K562 (cell line): ENCODE measurements around the gene GOLIM4. TPM values are rescaled to one million over a fixed set of nuclear protein-coding genes. Genes with fewer than 3 reads are reported as not detected.

Source experiments
- ATAC-seq: fragments of 200-7000 bp; cut with Tn5 transposase; 3 replicates; pipeline ENCODE4 v1.9.1; 2020; ENCODE audit warnings: moderate library complexity
- BruUV-seq: library from RNA; stranded (reverse); fragments of 400-500 nt; replicated peaks from 2 replicates; lab custom pipeline; 2021; lab: Mats Ljungman, UMichigan
- CTCF ChIA-PET: fragments of 300-600 bp; formaldehyde crosslinking; extraction: SDS; loops from one replicate; lab custom pipeline; 2021; ENCODE audit warnings: low intra/inter-chr PET ratio; lab: Yijun Ruan, JAX
- POLR2A ChIA-PET: fragments of 300-600, 350-650 bp; sonication (Branson Sonifier 250); formaldehyde crosslinking; extraction: SDS; loops from one replicate; lab custom pipeline; 2021; ENCODE audit warnings: antibody characterized with exemption, inconsistent platforms; lab: Yijun Ruan, JAX
- DNase-seq, 4 experiments: peaks; one replicate each; pipeline versions ENCODE4 v3.0.0 to v3.0.0-alpha.2; 2011 to 2018; ENCODE audit warnings: low spot score in 3 of 4, mixed read lengths in 3 of 4; ENCODE audit errors: extremely low read depth in 1 of 4
- FAIRE-seq: peaks from 2 replicates; lab custom pipeline; 2011; peaks lifted over from hg19 to GRCh38; lab: Jason Lieb, UNC
- H2AFZ ChIP-seq: 2 replicates; pipeline ENCODE4 v1.6.0; 2011; ENCODE audit warnings: low read depth, low read length, control low read depth, inconsistent platforms
- H3K27ac ChIP-seq: fragments of 200-600 bp; 3 replicates; pipeline ENCODE4 v1.8.0; 2011; ENCODE audit warnings: low read depth, mild to moderate bottlenecking, control low read depth, inconsistent platforms, low read length, moderate library complexity, mixed read lengths; ENCODE audit errors: extremely low read depth
- H3K27me3 ChIP-seq, 2 experiments: fragments of 300-600 bp in 1 of 2; 2 replicates in 1 of 2; 3 replicates in 1 of 2; pipeline versions ENCODE4 v1.6.0 to v1.8.0; 2011; ENCODE audit warnings: inconsistent platforms in 2 of 2, low read length in 2 of 2, mild to moderate bottlenecking in 1 of 2, mixed read lengths in 1 of 2, moderate library complexity in 1 of 2; ENCODE audit not compliant: control insufficient read depth in 2 of 2, insufficient read depth in 2 of 2
- H3K36me3 ChIP-seq: fragments of 300-600 bp; 3 replicates; pipeline ENCODE4 v1.8.0; 2011; ENCODE audit warnings: mild to moderate bottlenecking, low read length, inconsistent platforms; ENCODE audit not compliant: control insufficient read depth, insufficient read depth
- H3K4me1 ChIP-seq, 2 experiments: fragments of 200-600 bp in 1 of 2; replicated peaks in 1 of 2; 2 replicates in 1 of 2; 3 replicates in 1 of 2; pipeline versions ENCODE4 v1.5.1 to v1.8.0; 2011; ENCODE audit warnings: inconsistent platforms in 2 of 2, low read length in 2 of 2, mild to moderate bottlenecking in 1 of 2, mixed read lengths in 1 of 2, moderate library complexity in 1 of 2; ENCODE audit not compliant: control insufficient read depth in 2 of 2, insufficient read depth in 2 of 2
- H3K4me2 ChIP-seq: 2 replicates; pipeline ENCODE4 v1.6.1; 2011; ENCODE audit warnings: low read length, control low read depth, inconsistent platforms, mixed read lengths; ENCODE audit not compliant: insufficient read depth
- H3K4me3 ChIP-seq: fragments of 200-600 bp; sonication (generic), shearing (Covaris generic); 2 replicates; pipeline ENCODE4 v1.5.1; 2016; ENCODE audit warnings: control low read depth, inconsistent platforms
- H3K79me2 ChIP-seq: fragments of 200-600 bp; 3 replicates; pipeline ENCODE4 v1.8.0; 2011; ENCODE audit warnings: low read length, inconsistent platforms; ENCODE audit not compliant: control insufficient read depth, insufficient read depth
- H3K9ac ChIP-seq, 2 experiments: 2 replicates each; pipeline versions ENCODE4 v1.6.0 to v1.6.1; 2011; ENCODE audit warnings: low read depth in 2 of 2, low read length in 2 of 2, control low read depth in 1 of 2, inconsistent platforms in 1 of 2, mild to moderate bottlenecking in 1 of 2, mixed read lengths in 1 of 2; ENCODE audit not compliant: insufficient read depth in 1 of 2
- H3K9me1 ChIP-seq: one replicate; pipeline ENCODE4 v1.6.0; 2011; ENCODE audit warnings: inconsistent platforms, mild to moderate bottlenecking, low read length, moderate library complexity; ENCODE audit not compliant: control insufficient read depth, insufficient read depth
- H3K9me3 ChIP-seq: replicated peaks from 2 replicates; pipeline ENCODE4 v1.5.1; 2011; ENCODE audit warnings: low read depth, low read length, inconsistent platforms; ENCODE audit not compliant: control insufficient read depth, insufficient read depth
- H4K20me1 ChIP-seq: replicated peaks from 2 replicates; pipeline ENCODE4 v1.6.1; 2011; ENCODE audit warnings: low read length, inconsistent platforms, mixed read lengths; ENCODE audit not compliant: control insufficient read depth, insufficient read depth
- BRCA1 ChIP-seq, 2 experiments: fragments of 450-650 bp in 1 of 2; sonication (generic) in 1 of 2; formaldehyde crosslinking in 1 of 2; IDR thresholded peaks; 2 replicates each; pipeline versions ENCODE4 v1.5.0 to v1.6.1; 2017 to 2020; ENCODE audit warnings: mild to moderate bottlenecking in 1 of 2, missing genetic modification reagents in 1 of 2
- ESRRA ChIP-seq: fragments of 450-650 bp; IDR thresholded peaks from 2 replicates; pipeline ENCODE4 v1.6.1; 2014; ENCODE audit warnings: low read depth, mild to moderate bottlenecking, moderate library complexity, borderline replicate concordance
- HMBOX1 ChIP-seq: sonication (generic); IDR thresholded peaks from 2 replicates; pipeline ENCODE4 v1.6.1; 2016
- JUND ChIP-seq, 2 experiments: IDR thresholded peaks; 2 replicates in 1 of 2; 3 replicates in 1 of 2; pipeline ENCODE4 v1.6.1; 2011; ENCODE audit warnings: borderline replicate concordance in 2 of 2, low read depth in 2 of 2, low read length in 2 of 2, improper control_type of control experiment in 1 of 2, missing biosample characterization in 1 of 2, missing genetic modification characterization in 1 of 2, missing genetic modification reagents in 1 of 2
- KDM1A ChIP-seq, 2 experiments: fragments of 450-650 bp; IDR thresholded peaks; 2 replicates each; pipeline ENCODE4 v1.6.1; 2016; ENCODE audit warnings: mild to moderate bottlenecking in 2 of 2
- NR2C1 ChIP-seq, 2 experiments: fragments of 450-650 bp; IDR thresholded peaks; 2 replicates each; pipeline ENCODE4 v1.6.1; 2017; ENCODE audit warnings: mild to moderate bottlenecking in 2 of 2, antibody characterized with exemption in 1 of 2, inconsistent platforms in 1 of 2, missing compliant biosample characterization in 1 of 2, missing genetic modification characterization in 1 of 2
- NR2C2 ChIP-seq, 2 experiments: fragments of 200-800 bp in 1 of 2; sonication (Bioruptor generic) in 1 of 2; sonication (generic) in 1 of 2; formaldehyde crosslinking in 1 of 2; IDR thresholded peaks; 2 replicates each; pipeline versions ENCODE4 v1.6.1 to v1.8.0; 2016 to 2022; ENCODE audit warnings: mild to moderate bottlenecking in 1 of 2, missing compliant biosample characterization in 1 of 2, missing genetic modification characterization in 1 of 2, missing genetic modification reagents in 1 of 2
- RAD21 ChIP-seq, 2 experiments: fragments of 250-450 bp in 1 of 2; fragments of 450-650 bp in 1 of 2; sonication (Bioruptor Pico) in 1 of 2; formaldehyde crosslinking in 1 of 2; IDR thresholded peaks in 1 of 2; conservative IDR thresholded peaks in 1 of 2; 2 replicates each; pipeline versions ENCODE4 v1.4.0 to v1.8.0; 2020 to 2022; ENCODE audit warnings: mild to moderate bottlenecking in 2 of 2, moderate library complexity in 1 of 2
- RCOR1 ChIP-seq, 2 experiments: IDR thresholded peaks; 2 replicates each; pipeline ENCODE4 v1.6.1; 2012; ENCODE audit warnings: low read depth in 2 of 2, low read length in 2 of 2, borderline replicate concordance in 1 of 2, improper control_type of control experiment in 1 of 2
- ZNF766 ChIP-seq: fragments of 200-800 bp; sonication (Bioruptor generic); conservative IDR thresholded peaks from 2 replicates; pipeline ENCODE4 v1.6.1; 2016; ENCODE audit warnings: missing genetic modification characterization, missing compliant biosample characterization
- WGBS: fragments of 100-300 bp; shearing (Covaris generic); methylation state at CpG from one replicate; pipeline ENCODE4 v1.1.6; 2016; ENCODE audit warnings: low coverage, mixed read lengths; ENCODE audit not compliant: insufficient coverage; ENCODE audit errors: missing lambda C conversion rate; 5-methylcytosine and 5-hydroxymethylcytosine counted together
- in situ Hi-C: fragments of 300-500 bp; cut with MboI; formaldehyde crosslinking; loops from 4 replicates; pipeline ENCODE4 v1.15.0; 2018; ENCODE audit warnings: inconsistent platforms, mixed read lengths
- intact Hi-C: fragments of 100-400 bp; cut with micrococcal nuclease; formaldehyde crosslinking; loops from 2 replicates; pipeline ENCODE4 v1.14.2; 2022
- polyA plus RNA-seq, 8 experiments: library from polyadenylated mRNA; depleted of rRNA in 4 of 8; stranded (reverse) in 5 of 8; unstranded in 3 of 8; fragments of >200 nt; fragmentation: Nextera tagmentation in 2 of 8; fragmentation: Illumina TruSeq in 1 of 8; extraction: Ambion mirVana in 2 of 8; extraction: Trizol in 1 of 8; gene quantifications; 2 replicates each; pipeline versions ENCODE4 v1.2.1 to v1.2.3, GENCODE V29; 2011 to 2014; ENCODE audit warnings: inconsistent platforms in 1 of 8, missing spikeins in 1 of 8
- total RNA-seq, 7 experiments: library from RNA; depleted of rRNA in 6 of 7; stranded (reverse); fragments of >200 nt in 6 of 7; fragmentation: Illumina TruSeq in 2 of 7; extraction: Trizol in 2 of 7; gene quantifications; 2 replicates each; pipeline versions ENCODE4 v1.2.1 to v1.2.3, GENCODE V29; 2011 to 2021; ENCODE audit warnings: low replicate concordance in 1 of 7
- TF ChIP-seq, protein P1 (sequence below), 3 experiments: IDR thresholded peaks in 2 of 3; conservative IDR thresholded peaks in 1 of 3; 2 replicates each; pipeline ENCODE4 v1.5.1; 2011 to 2012; ENCODE audit warnings: low read length in 3 of 3, mild to moderate bottlenecking in 3 of 3, control low read depth in 2 of 3, improper control_type of control experiment in 1 of 3, inconsistent platforms in 1 of 3, low read depth in 1 of 3, mixed read lengths in 1 of 3, moderate library complexity in 1 of 3; ENCODE audit not compliant: insufficient read depth in 2 of 3

Gene GOLIM4
- total and polyA plus RNA-seq, 9 of the 15 experiments (the other 6 are each of a cell fraction or from before 2014, with no cell fraction given): 9.3 to 39.4 (median 31.0) TPM

DNA sequence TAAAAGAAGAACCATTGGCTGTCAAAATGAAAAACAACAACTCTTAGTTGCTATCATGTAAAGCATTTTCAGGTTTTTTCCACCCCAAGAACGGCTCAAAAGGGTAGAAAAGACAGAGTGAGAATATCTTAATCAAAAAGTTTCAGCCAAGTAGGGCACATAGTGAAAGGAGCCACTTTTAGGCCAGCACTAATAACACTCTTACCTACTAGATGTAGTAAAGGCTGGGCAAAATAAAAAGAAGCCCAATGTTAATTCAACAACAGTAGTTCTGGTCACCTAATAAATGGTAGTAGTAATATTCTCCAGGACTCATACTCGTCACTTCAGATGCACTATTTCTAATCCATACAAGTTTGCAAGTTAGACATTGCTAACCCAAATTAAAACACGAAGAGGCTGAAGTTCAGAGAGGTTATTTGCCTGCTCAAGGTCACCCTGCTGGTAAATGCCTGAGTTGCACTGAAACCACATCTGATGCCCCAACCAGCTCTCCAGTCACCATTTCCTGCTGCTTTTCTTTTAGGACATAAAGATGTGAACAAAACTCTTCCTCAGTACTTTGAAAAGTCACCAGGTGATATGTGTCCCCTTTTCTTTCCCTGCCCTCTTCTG lies 7.5 kb downstream of the GOLIM4 start:
- Histone ChIP-seq H3K4me3 (no peak overlapping the region), H3K9ac (peak overlapping the region in 1 of 2 experiments; percentile 26; a peak in 2 of 4 replicates), H3K4me1 (peaks cover 0 to 76% of the 10 kb centered on the region in 2 experiments; a peak in 4 of 5 replicates), H3K79me2 (peaks cover 99% of the 10 kb centered on the region), H3K27ac (peak overlapping the region; percentile 50; the same call in 1 of the 3 replicates), H4K20me1 (0 out of 2 replicates have a peak, but pooled peaks cover under 1% of the 10 kb centered on the region), H2AFZ (peak overlapping the region; percentile 0; the same call in 1 of the 2 replicates), H3K9me3 (no peaks in the 10 kb centered on the region), H3K4me2 (peak overlapping the region; percentile 22), H3K27me3 (no peaks in the 10 kb centered on the region), H3K9me1 (no peaks in the 10 kb centered on the region), H3K36me3 (peaks cover 3% of the 10 kb centered on the region; the same call in 1 of the 3 replicates)
- FAIRE-seq (peak; percentile 86), DNase-seq (peak in 2 of 4 experiments; percentile 34 to 64), ATAC-seq (peak; percentile 70)
- ChIA-PET CTCF (no interaction called here), POLR2A (no interaction called here)
- TF ChIP-seq JUND (IDR thresholded peaks at IDR 0.05; ENCODE audit: borderline replicate concordance, low read depth, low read length) (0 out of 2 replicates have a peak, but pooled peaks have one; percentile 10), JUND (tag; IDR thresholded peaks at IDR 0.05; ENCODE audit: borderline replicate concordance, low read depth, low read length) (no peak), KDM1A (IDR thresholded peaks at IDR 0.05) (0 out of 4 replicates have a peak, but pooled peaks of 1 of the 2 experiments have one; percentile 13), BRCA1 (IDR thresholded peaks at IDR 0.05) (no peak), BRCA1 (CRISPR knock-in tag; IDR thresholded peaks at IDR 0.05) (no peak), ESRRA (peak; percentile 95), RCOR1 (IDR thresholded peaks at IDR 0.05; ENCODE audit: borderline replicate concordance in 1 of 2, low read depth in 2 of 2, low read length in 2 of 2) (0 out of 4 replicates have a peak, but pooled peaks of 1 of the 2 experiments have one; percentile 33), NR2C1 (IDR thresholded peaks at IDR 0.05) (peak; percentile 52), NR2C1 (tag; IDR thresholded peaks at IDR 0.05) (no peak), HMBOX1 (peak; percentile 76), RAD21 (CRISPR knock-in tag; conservative IDR thresholded peaks at IDR 0.05 in 1 of 2, IDR thresholded peaks at IDR 0.05 in 1 of 2) (peak in 1 of 2 experiments; percentile 14; a peak in 1 of 4 replicates), NR2C2 (CRISPR knock-in tag; IDR thresholded peaks at IDR 0.05) (no peak), NR2C2 (tag; IDR thresholded peaks at IDR 0.05) (0 out of 2 replicates have a peak, but pooled peaks have one; percentile 22), ZNF766 (CRISPR knock-in tag) (no peak)
- TF ChIP-seq, protein P1, sequence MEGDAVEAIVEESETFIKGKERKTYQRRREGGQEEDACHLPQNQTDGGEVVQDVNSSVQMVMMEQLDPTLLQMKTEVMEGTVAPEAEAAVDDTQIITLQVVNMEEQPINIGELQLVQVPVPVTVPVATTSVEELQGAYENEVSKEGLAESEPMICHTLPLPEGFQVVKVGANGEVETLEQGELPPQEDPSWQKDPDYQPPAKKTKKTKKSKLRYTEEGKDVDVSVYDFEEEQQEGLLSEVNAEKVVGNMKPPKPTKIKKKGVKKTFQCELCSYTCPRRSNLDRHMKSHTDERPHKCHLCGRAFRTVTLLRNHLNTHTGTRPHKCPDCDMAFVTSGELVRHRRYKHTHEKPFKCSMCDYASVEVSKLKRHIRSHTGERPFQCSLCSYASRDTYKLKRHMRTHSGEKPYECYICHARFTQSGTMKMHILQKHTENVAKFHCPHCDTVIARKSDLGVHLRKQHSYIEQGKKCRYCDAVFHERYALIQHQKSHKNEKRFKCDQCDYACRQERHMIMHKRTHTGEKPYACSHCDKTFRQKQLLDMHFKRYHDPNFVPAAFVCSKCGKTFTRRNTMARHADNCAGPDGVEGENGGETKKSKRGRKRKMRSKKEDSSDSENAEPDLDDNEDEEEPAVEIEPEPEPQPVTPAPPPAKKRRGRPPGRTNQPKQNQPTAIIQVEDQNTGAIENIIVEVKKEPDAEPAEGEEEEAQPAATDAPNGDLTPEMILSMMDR (IDR thresholded peaks at IDR 0.05 in 2 of 3, conservative IDR thresholded peaks at IDR 0.05 in 1 of 3; ENCODE audit: insufficient read depth in 2 of 3, low read depth in 1 of 3, low read length in 3 of 3): peak; percentile 9 to 62 (median 49); a peak in 3 of 6 replicates
- BruUV-seq: no TSS peak
- in situ Hi-C loops (no loop called here), intact Hi-C loops (no loop called here)
- WGBS: 4% methylated on average over 3 of the region's 3 CpGs
